Skeletal muscle cell (primary cell): ENCODE results near the gene ICE1.
"Not testable (repeated sequence)": the region's sequence is repeated elsewhere in the genome, so short reads cannot be mapped to it uniquely, and the experiment has no call there.

ENCODE experiments used
- DNase-seq: peaks from one replicate; pipeline ENCODE4 v3.0.0-alpha.2; 2010; ENCODE audit warnings: low read depth
- H3K4me3 ChIP-seq: 2 replicates; pipeline ENCODE4 v1.5.1; 2011; ENCODE audit warnings: low read depth, mild to moderate bottlenecking, control low read depth, low read length, moderate library complexity

Gene ICE1

GRCh38 chr5:5520622-5521021 is 98.1 kb downstream of the ICE1 start:
- not testable (repeated sequence) for DNase-seq, H3K4me3 ChIP-seq

DNA sequence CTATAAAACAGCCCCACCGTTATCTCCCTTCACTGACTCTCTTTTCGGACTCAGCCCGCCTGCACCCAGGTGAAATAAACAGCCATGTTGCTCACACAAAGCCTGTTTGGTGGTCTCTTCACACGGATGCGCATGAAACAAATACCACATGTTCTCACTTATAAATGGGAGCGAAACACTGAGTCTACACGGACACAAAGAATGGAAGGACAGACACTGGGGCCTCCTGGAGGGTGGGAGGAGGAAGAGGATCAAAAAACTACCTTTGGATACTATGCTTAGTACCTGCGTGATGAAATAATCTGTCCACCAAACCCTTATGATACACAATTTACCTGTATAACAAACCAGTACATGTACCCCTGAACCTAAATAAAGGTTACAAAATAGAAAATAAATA is 98.6 kb downstream of the ICE1 start:
- no peak for DNase-seq
- no peak overlapping the region for H3K4me3 ChIP-seq

DNA sequence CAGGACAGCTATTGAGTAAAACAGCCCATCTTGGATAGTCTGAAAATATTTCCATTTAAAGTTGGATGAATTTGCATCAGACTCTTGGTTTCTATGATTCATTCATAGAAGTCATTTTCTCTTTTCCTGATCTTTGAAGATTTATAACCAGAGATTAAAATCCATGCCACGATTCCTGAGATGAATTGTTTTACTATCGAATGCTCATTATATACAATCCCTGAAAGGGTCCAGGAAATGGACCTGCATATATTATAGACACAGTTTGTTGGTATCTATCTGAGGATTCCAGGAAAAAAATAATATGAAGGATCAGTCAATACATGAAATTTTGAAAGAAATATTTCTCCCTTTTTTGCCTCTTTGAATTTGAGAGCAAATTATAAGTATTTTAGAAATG is 99.0 kb downstream of the ICE1 start:
- no peak for DNase-seq

DNA sequence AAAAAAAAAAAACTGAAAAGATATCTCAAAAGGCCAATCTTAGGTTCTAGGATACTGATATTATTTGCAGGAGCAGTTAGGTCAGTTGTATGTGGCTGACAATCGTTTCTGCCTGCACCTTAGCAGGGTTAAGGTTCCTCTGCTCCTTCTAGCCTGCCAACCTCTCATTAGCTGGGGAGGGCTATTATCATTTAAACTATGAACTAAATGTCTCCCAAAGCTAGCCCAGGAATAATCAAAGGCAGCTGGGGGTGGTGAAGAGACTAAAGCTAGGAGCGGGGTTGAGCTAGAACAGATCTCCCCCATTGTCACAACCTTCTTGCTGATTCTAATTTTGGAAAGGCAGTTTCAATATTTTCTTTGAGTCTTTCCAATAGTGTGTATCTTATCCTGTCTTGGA is 99.9 kb downstream of the ICE1 start:
- no peak overlapping the region for H3K4me3 ChIP-seq
- no peak for DNase-seq

More for the DNA sequence above, 99.0 kb downstream of the ICE1 start:
- no peak overlapping the region for H3K4me3 ChIP-seq

DNA sequence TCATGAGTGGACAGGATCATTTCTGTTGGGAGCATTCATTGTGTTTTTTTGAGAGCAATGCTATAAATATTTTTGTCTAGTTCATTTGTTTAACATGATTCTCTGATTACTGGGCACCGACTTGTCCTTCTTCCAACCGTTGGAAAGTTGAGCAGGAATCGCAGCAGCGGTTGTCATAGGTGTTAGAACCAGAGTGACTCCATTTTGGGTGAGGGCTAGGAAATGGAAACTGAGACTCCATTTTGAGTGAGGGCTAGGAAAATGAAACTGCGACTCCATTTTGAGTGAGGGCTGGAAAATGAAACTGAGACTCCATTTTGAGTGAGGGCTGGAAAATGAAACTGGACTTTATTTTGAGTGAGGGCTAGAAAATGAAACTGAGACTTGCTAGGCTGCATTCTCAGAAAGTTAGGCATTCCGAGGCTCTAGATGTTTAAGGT is 100.6 kb downstream of the ICE1 start:
- DNase-seq, result no peak
- no peak overlapping the region for H3K4me3 ChIP-seq

DNA sequence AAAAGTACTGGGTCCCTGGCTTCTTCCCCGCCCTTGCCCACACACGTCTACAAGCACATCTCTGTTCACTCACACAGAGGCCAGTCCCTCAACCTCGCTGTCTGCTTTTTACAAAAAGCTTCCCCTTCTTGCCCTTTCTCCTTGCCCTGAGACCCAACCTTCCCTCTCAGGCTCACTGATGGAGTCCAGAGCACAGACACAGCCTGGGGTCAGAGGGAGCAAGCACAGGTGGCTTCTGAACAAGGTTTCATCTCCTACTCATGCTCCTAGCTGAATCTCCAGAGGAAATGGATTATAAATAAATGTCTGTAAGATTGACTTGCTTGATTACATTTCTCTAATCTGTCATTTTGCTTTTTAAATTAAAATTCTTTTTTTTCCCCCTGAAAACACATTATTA is 101.8 kb downstream of the ICE1 start:
- H3K4me3 ChIP-seq, result no peak overlapping the region
- DNase-seq, result no peak

- H3K4me3 ChIP-seq, result no peak overlapping the region
- DNase-seq, result no peak
These were observed 108.9 kb downstream of the ICE1 start for GRCh38 chr5:5531371-5531770.

- no peak overlapping the region for H3K4me3 ChIP-seq
- no peak for DNase-seq
These were observed 110.0 kb downstream of the ICE1 start for GRCh38 chr5:5532306-5533076.

- DNase-seq, result no peak
- H3K4me3 ChIP-seq, result no peak overlapping the region
These were observed 111.5 kb downstream of the ICE1 start for GRCh38 chr5:5533927-5534326.

GRCh38 chr5:5534333-5534732 is 111.9 kb downstream of the ICE1 start:
- no peak for DNase-seq
- H3K4me3 ChIP-seq, result no peak overlapping the region

- no peak for DNase-seq
- no peak overlapping the region for H3K4me3 ChIP-seq
These were observed 114.4 kb downstream of the ICE1 start for GRCh38 chr5:5536871-5537270.

- no peak for DNase-seq
- H3K4me3 ChIP-seq, result no peak overlapping the region
These were observed 114.9 kb downstream of the ICE1 start for GRCh38 chr5:5537426-5537825.

DNA sequence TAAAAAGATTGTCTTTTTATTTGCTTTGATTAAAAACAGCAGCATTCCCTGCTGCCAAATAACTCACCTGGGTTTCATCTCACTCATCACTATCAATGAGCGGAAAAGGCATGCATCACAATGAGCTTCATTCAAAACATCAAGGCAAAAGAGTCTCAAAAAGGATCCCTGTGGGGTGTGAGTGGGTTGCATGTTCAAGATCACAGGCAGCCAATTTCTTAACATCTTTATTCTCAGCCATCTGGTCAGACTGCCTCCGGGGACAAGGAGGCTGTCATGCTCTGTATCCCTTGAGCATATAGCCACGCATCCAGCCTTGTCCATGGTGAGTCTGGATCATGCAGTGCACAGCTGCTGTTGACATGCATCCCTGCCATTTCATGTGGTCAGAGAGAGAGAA is 117.1 kb downstream of the ICE1 start:
- no peak overlapping the region for H3K4me3 ChIP-seq
- no peak for DNase-seq
